Kidney epithelial cell (primary cell): Measurements from ENCODE around the gene SFT2D3. TPM values are rescaled to one million over a fixed set of nuclear protein-coding genes. Genes with fewer than 3 reads are reported as not detected.
A peak's percentile ranks its signal among the peaks of the same experiment; 100 is the strongest.

Experiments used
- DNase-seq: peaks from one replicate; pipeline ENCODE4 v3.0.0-alpha.2; 2010; ENCODE audit warnings: low read depth
- H3K27me3 ChIP-seq: 2 replicates; pipeline ENCODE4 v1.6.0; 2011; ENCODE audit warnings: low read length; ENCODE audit not compliant: control insufficient read depth, insufficient read depth
- H3K36me3 ChIP-seq: 2 replicates; pipeline ENCODE4 v1.5.1; 2011; ENCODE audit warnings: low read length; ENCODE audit not compliant: control insufficient read depth, insufficient read depth
- H3K4me3 ChIP-seq: 2 replicates; pipeline ENCODE4 v1.5.1; 2011; ENCODE audit warnings: low read depth, mild to moderate bottlenecking, control low read depth, low read length
- total RNA-seq: library from RNA; depleted of rRNA; stranded (reverse); fragments of >200 nt; gene quantifications from 2 replicates; pipeline ENCODE4 v1.2.3, GENCODE V29; 2015
- TF ChIP-seq, protein P1 (sequence below): IDR thresholded peaks from 2 replicates; pipeline ENCODE4 v1.5.1; 2011; ENCODE audit warnings: mild to moderate bottlenecking, moderate library complexity, low read length, control low read depth, inconsistent platforms; ENCODE audit not compliant: insufficient read depth, poor library complexity, severe bottlenecking

Gene SFT2D3, protein sequence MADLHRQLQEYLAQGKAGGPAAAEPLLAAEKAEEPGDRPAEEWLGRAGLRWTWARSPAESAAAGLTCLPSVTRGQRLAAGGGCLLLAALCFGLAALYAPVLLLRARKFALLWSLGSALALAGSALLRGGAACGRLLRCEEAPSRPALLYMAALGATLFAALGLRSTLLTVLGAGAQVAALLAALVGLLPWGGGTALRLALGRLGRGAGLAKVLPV
- total RNA-seq: 7.1 and 8.7 TPM in 2 replicates

DNA sequence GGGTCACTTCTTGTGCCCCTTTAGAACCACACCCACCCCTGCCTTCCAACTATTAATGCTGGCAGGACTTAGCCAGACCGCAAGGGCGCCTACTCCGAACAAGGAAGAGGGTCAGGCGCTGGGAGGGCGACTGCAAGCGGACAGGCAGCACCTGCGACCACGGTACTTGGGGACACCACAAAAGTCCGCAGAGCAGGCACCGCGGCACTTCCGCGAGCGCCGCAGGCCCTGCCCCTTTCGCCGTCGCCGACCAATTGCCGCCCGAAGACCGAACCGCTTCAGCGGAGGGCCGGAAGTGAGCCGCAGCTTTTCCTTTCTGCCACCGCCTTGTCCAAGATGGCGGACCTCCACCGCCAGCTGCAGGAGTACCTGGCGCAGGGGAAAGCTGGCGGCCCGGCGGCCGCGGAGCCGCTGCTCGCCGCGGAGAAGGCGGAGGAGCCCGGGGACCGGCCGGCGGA lies at the start of gene SFT2D3:
TSS of gene SFT2D3 (plus strand) at position 305 of the 458 bp plus-strand sequence. CDS start at position 337, 32 bp downstream.
- TF ChIP-seq, protein P1, sequence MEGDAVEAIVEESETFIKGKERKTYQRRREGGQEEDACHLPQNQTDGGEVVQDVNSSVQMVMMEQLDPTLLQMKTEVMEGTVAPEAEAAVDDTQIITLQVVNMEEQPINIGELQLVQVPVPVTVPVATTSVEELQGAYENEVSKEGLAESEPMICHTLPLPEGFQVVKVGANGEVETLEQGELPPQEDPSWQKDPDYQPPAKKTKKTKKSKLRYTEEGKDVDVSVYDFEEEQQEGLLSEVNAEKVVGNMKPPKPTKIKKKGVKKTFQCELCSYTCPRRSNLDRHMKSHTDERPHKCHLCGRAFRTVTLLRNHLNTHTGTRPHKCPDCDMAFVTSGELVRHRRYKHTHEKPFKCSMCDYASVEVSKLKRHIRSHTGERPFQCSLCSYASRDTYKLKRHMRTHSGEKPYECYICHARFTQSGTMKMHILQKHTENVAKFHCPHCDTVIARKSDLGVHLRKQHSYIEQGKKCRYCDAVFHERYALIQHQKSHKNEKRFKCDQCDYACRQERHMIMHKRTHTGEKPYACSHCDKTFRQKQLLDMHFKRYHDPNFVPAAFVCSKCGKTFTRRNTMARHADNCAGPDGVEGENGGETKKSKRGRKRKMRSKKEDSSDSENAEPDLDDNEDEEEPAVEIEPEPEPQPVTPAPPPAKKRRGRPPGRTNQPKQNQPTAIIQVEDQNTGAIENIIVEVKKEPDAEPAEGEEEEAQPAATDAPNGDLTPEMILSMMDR: no peak
- DNase-seq: peak; percentile 61
- no peaks in the 10 kb centered on the region for H3K27me3 ChIP-seq

DNA sequence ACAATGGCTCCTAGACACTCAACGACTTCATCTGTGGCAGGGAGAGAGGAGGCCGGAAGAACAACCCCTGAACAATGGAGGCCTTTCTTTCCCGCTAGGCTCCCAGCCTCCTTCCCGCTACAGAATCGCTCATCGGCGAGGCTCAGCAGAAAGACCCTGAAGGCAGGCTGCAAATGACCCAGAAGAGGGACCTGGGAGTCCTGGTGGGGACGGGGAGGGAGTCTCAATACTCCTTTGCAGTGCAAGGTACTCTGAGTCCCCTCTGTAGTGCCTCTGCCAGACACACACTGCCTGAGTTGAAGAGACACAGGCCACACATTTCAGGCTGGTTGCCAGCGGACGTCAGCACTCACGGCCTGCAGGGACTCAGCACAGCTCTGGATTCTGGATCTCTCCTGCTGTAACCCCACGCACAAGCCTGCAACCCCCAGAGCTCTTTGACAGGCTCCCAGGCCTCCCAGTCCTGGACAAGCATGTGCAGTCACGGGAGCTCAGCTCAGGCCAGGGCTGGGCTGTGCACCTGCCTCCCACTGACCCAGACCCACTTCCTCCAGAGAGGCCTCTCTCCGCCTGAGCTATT lies 49.2 kb upstream of the SFT2D3 start:
- no peak for DNase-seq
- no peak overlapping the region for H3K4me3 ChIP-seq
- TF ChIP-seq, protein P1: no peak
- H3K27me3 ChIP-seq: peaks cover 2% of the 10 kb centered on the region
- no peaks in the 10 kb centered on the region for H3K36me3 ChIP-seq

More for the DNA sequence above, at the start of gene SFT2D3:
- no peaks in the 10 kb centered on the region for H3K36me3 ChIP-seq
- peak within 1 kb of the TSS; percentile 58 for H3K4me3 ChIP-seq

DNA sequence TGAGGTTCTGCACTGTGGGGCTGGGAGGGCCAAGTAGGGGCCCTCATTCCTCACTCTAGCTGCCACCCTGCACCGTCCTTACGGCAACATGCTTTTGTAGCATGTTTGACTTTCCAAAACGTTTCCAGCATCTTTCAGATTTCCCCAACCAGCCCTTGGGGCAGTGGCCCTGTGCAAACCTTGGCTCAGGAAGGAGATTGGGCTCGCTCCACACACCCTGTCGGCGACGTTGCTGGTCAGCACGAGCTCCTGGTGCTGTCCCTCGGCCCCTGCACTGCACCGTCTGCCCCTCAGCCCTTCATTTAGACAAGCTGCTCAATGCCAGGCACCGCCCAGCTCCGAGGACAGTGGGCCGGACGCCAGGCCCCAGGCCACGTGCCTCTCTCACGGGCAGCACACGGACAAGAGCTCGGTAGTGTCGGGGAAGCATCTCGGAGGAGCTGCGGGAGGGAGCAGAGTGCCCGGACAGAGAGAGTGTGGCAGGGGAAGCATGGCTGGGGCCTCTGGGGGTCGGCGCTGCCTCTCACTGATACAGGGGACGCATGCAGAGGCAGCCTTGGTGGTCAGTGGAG lies 48.4 kb upstream of the SFT2D3 start:
- no peak overlapping the region for H3K4me3 ChIP-seq
- TF ChIP-seq, protein P1: no peak

DNA sequence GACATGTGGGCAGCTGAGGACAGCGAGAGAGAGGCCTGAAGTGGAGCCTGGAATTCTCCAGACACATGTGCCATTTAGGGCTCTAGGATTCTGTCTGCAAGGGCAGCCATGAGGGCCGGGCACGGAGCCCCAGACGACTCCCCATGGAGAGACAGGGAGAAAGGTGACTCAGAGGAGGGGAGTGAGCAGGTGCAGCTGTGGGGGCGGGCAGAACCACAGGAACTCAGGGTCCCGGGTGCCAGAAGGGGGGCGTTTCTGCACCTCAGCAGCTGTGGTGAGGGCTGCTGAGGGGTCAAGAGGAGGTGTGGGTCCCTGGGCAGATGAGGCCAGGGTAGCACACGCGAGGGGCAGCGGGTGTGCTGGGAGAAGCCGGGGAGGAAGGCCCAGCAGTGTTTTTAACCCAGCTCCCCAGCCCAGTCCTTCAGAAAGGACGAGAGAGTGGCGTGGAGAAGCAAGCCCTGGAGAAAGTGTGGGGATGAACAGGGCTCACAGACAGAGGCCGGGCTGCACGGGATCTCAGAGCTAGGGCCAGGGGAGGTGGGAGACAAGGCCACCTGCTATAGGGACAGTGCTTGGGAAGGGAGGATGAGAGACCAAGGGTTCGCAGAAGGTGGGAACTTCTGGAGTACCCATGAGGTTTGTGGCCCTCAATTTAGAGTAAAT lies 47.7 kb upstream of the SFT2D3 start:
- TF ChIP-seq, protein P1: no peak
- Histone ChIP-seq H3K27me3 (peaks cover 2% of the 10 kb centered on the region), H3K4me3 (no peak overlapping the region), H3K36me3 (no peaks in the 10 kb centered on the region)
- DNase-seq: no peak

More for the DNA sequence above, 48.4 kb upstream of the SFT2D3 start:
- Histone ChIP-seq H3K36me3 (no peaks in the 10 kb centered on the region), H3K27me3 (peaks cover 2% of the 10 kb centered on the region)
- DNase-seq: no peak

DNA sequence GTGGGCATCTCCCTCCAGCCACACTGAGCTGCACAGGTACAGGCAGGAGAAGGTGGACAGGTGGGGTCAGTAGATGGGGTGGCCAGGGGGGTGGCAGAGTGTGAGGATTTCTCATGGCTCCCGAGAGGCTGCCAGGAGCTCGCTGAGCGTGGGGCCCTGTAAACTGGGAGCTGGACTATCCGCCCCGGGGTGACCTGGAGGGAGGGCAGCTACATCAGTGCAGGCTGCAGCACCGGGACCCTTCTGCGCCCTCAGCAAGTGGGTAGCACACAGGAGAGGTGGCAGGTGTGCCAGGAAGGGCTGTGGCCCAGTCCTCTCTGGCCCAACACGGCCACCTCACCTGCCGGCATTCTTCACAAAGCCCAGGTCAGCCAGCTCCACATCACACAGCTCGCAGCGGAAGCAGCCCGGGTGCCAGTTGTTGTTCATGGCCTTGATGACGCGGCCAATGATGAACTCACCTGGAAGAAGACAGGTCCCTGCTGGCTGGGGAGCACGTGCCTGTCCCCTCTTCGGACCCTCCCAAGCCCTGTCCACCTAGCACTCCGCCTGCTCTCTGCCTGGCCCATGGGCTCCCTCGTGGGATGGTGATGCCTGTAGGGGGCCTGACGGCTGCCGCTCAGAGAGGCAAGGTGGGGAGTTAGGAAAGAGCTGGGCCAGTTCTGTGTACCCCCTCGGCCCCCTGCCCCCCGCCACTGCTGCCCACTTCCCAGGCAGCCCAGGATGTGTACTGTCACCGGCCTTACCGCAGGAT lies 47.0 kb upstream of the SFT2D3 start:
- TF ChIP-seq, protein P1: no peak
- Histone ChIP-seq H3K36me3 (no peaks in the 10 kb centered on the region), H3K27me3 (peaks cover 2% of the 10 kb centered on the region), H3K4me3 (no peak overlapping the region)
- no peak for DNase-seq
